HG03066 (cell line): ENCODE data around the gene SLC24A4.

Source experiments
- ATAC-seq: cut with Tn5 transposase; IDR thresholded peaks from one replicate; pipeline ENCODE4 v1.9.1; 2021; ENCODE audit warnings: low read depth; ENCODE audit not compliant: unreplicated experiment

Gene SLC24A4, protein sequence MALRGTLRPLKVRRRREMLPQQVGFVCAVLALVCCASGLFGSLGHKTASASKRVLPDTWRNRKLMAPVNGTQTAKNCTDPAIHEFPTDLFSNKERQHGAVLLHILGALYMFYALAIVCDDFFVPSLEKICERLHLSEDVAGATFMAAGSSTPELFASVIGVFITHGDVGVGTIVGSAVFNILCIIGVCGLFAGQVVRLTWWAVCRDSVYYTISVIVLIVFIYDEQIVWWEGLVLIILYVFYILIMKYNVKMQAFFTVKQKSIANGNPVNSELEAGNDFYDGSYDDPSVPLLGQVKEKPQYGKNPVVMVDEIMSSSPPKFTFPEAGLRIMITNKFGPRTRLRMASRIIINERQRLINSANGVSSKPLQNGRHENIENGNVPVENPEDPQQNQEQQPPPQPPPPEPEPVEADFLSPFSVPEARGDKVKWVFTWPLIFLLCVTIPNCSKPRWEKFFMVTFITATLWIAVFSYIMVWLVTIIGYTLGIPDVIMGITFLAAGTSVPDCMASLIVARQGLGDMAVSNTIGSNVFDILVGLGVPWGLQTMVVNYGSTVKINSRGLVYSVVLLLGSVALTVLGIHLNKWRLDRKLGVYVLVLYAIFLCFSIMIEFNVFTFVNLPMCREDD

DNA sequence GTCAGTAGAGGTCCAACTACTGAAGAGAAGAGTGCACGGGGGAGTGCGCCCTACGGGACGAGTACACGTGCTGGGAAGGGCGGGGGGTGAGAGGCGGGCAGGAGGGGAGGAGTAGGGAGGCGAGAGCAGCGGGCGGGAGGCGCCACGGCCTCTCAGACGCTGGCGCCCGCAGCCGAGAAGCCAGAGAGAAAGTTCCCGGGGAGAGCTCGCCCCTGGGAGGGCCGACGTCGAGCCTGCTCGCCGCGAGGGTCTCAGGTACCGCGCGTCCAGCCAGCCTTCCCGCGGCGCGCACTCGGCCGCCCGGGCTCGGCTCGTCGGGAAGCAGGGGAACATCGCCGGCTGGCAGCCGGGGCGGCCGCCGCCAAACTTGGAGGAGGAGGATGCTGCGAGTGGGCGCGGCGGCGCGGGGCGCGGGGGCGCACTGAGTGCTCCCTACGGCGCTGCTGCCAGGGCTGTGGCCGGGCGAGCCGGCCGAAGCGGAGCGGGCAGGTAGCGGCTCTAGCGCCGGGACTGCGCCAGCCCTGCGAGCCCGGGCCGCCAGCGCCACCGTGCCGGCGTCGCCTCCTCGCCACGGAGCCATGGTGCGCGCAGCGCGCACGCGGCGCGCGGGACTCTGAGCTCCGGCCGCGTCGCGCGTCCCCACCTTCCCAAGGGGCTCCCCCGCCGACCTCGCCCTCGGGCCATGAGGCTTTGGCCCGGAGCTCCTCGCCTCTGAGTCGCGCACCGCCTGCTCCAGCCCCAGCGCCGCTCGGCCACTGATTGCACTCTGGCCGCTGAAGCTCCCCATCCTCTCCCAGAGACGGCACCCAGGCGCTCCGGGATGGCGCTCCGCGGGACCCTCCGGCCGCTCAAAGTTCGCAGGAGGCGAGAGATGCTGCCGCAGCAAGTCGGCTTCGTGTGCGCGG is at the start of gene SLC24A4:
Gene SLC24A4, plus strand, starts transcription at position 155 of the 905 bp plus-strand sequence. Its CDS starts 666 bp downstream, at position 821.
- no peak for ATAC-seq

GRCh38 chr14:92273166-92273565 is 49.8 kb upstream of the SLC24A4 start:
- ATAC-seq, result no peak

DNA sequence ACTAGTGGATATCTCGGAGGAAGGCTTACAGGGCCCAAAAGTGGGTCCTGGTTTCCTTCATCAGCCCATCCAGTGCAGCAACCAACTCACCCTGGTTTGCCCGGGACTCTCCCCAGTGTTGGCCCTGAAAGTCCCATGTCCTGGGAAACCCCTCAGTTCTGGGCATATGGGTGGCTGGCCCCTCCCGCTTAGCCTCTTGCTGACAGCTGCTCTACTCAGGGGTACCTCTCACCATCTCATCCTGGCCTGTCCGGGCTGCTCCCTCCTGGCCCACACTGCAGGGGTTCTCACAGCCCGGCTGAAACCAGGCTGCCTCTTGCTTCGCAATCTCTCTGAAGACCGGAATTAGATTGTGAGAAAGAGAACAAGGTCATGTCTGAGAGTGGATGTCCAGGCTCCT is 48.9 kb upstream of the SLC24A4 start:
- no peak for ATAC-seq

DNA sequence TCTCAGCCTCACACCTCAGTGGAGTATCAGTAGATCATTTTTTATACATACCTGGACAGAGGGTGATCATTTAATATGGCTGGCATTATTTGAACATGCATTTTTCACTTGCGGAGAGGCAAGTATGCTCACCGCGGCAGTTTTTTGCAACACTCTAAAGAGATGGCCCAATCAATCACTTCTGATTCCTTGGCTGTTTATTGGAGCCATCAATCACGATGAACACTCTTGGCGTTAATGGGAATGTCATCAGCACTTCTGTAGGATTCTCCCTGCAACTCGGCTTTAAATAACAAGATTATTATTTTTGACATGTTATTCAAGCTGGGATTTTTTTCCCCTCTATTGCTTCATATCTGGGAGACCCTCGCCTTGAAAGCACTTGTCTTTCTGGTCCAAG is 46.9 kb upstream of the SLC24A4 start:
- no peak for ATAC-seq

DNA sequence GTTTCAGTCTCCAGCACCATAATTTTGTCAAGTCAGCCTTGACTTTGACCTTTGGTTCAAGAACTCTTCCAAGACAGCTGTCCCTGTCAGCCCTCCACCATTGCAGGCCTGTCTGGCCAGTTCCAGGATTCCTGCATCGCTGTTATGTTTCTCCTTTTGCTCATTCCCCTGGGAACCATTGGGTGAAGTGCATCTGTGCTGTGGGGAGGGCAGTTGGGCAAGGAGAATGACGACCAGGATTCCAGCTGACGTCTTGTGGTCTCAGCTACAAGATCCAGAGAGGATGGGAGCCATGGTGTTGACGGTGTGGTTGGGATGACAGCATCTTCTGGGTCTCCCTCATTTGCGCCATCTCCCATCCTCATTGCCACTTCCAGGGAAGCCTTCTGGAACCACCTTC is 45.9 kb upstream of the SLC24A4 start:
- no peak for ATAC-seq

- no peak for ATAC-seq
Measured at GRCh38 chr14:92280554-92281262, 42.3 kb upstream of the SLC24A4 start.

- ATAC-seq, result no peak
Measured at GRCh38 chr14:92282669-92283068, 40.3 kb upstream of the SLC24A4 start.

GRCh38 chr14:92285311-92285710 is 37.7 kb upstream of the SLC24A4 start:
- no peak for ATAC-seq

DNA sequence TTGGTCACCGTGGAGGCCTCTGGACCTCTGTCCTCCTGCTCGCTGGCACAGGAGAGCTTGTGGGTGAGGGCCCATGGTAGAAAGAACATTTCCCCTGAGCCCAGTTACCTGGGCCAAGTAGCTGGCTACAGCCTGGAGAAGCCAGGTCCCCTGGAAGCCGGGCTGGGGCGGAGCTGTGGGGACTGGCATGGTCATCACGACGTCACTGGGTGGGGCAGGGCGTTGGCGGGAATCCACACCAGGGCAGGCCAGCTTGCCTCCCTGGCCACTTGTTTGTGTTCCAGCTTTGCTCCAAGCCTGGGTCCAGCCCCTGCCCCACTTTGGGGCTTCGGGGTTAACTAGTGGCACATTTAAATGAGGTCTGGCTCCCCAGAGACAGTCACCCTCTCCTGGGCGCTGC is 35.0 kb upstream of the SLC24A4 start:
- ATAC-seq, result no peak

GRCh38 chr14:92288994-92289660 is 33.8 kb upstream of the SLC24A4 start:
- no peak for ATAC-seq

- no peak for ATAC-seq
Measured at GRCh38 chr14:92292673-92293072, 30.3 kb upstream of the SLC24A4 start.

DNA sequence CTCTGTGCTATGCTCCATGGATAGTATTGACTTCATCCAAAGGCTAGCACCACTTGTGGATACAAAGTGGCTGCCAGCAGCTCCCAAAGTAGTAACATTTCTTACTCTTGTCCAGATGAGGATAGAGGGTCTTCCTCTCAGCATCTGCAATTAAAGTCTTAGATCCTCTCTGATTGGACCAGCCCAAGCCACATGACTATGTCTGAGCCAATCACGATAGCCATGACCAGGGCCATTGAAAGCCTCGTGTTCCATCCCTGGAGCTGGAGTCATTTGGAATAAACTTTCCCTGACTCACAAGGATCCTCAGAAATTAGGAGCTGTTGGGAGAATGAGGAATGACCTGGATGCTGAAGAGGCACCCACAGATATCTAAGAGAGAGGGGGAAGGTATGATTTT is 28.5 kb upstream of the SLC24A4 start:
- no peak for ATAC-seq

GRCh38 chr14:92297818-92298595 is 25.0 kb upstream of the SLC24A4 start:
- ATAC-seq, result no peak

GRCh38 chr14:92302481-92302880 is 20.5 kb upstream of the SLC24A4 start:
- ATAC-seq, result no peak

DNA sequence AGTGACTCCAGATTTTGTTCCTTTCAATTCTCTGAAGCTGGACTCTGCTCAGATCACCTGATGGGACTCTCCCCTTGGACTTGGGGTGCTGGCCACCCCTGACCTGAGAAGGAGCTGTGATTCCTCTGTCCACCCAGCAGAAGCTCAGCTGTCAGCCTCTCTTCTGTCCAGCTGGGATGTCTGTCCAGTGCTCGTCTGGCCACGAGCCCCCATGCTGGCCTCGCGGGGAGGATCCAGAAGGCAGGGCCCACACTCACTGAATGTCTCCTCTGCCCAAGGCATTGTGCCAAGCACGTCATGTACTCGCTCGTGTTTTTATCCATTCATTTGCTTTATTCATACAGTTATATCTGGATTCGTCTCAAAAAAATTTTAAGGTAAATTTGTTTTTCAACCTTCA is 14.2 kb upstream of the SLC24A4 start:
- ATAC-seq, result no peak

DNA sequence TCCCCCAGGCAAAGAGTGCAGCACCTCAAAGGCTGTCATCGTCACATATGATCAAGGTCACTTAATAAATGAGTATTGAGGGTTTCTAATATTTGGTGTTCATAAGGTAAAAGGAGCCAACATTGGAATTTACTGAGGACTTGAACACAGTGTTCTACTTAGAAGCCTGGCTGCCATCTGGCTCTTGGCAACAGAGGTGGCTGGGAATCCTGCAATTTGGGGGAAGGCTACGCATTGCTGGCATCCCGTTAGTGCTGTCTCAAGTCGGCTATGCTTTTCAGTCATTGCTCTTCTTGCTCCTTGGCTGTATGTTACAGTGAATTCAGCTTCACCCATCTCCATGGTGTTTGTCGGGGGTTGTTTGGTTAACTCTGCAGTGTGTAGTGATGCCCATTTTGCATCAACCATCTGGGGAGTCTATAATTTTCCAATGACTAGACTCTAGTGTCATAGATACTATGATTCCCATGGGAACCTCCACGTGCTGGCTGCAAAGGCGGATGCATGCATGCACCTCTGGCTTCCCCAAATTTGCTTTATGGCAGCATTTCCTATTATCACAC is 12.9 kb upstream of the SLC24A4 start:
- no peak for ATAC-seq

DNA sequence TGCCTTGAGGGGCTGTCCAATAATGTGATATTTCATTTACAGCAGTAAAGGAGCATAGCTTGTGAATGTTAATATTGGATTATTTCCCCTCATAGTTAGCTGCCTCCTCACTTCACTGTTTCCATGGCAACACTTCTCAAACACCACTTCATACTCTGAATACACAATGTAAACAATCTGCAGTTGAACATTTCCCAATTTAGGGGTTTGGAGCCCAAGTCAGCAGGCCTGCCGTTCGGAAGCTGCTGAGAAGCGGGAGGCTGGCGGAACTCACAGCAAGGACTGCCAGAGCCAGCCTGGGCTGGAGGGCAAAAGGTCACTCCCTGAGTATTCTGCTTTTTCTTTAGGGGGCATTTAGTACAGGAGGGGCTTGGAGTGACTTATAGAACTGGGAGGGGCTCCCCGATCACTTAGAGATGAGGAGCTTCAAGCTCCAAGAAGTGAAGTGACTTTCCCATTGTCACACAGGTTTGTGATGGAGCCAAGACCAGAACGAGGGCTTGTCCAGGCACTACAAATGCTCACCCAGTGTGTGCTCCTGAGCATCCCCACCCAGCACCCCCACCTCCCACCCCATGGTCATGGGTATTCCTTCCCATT is 12.1 kb upstream of the SLC24A4 start:
- no peak for ATAC-seq

DNA sequence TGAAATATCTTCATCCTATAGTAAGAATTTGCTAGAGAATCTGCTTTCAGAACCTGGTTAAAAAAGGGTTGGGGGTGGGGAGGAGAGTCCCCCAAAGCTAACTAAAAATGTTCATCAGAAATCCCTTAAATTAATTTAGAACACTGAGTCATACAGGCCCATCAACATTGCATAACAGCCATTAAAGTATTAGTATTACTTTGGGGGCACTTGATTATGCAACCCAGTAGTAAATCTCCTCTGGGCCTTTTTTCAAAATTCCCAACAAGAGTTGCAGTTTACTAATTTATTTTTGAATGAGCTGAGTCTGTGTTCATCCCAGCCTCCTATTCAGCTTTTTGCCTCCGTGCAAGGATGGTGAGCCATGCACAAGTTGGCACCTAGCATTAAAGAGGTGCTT is 8.8 kb upstream of the SLC24A4 start:
- no peak for ATAC-seq
